ENCODE results near the gene PRR20E. TPM values are rescaled to one million over a fixed set of nuclear protein-coding genes. Genes with fewer than 3 reads are reported as not detected.

PRR20E gene
- total and polyA plus RNA-seq, 2 of the 8 experiments (the other 6 are each of a cell fraction or from before 2014, with no cell fraction given), result not detected

GRCh38 chr13:57123681-57124080 lies 43.3 kb upstream of the PRR20E start (continued):
- TF ChIP-seq CHD7 (IDR thresholded peaks at IDR 0.05; ENCODE audit: insufficient replicate concordance, low read length) (no peak), TBP (IDR thresholded peaks at IDR 0.05; ENCODE audit: low read depth, low read length) (no peak), SAP30 (IDR thresholded peaks at IDR 0.05; ENCODE audit: insufficient read depth, insufficient replicate concordance, low read length) (no peak), PHF8 (conservative IDR thresholded peaks at IDR 0.05; ENCODE audit: low read depth, low read length) (no peak), BACH1 (IDR thresholded peaks at IDR 0.05; ENCODE audit: low read length) (no peak)
